ENCODE data around the gene GNL1.
"Not testable (repeated sequence)": the region's sequence is repeated elsewhere in the genome, so short reads cannot be mapped to it uniquely, and the experiment has no call there.

The GNL1 gene

GRCh38 chr6:30521952-30522351 is 34.3 kb downstream of the GNL1 start:
- DNase-seq: not testable (repeated sequence)

DNA sequence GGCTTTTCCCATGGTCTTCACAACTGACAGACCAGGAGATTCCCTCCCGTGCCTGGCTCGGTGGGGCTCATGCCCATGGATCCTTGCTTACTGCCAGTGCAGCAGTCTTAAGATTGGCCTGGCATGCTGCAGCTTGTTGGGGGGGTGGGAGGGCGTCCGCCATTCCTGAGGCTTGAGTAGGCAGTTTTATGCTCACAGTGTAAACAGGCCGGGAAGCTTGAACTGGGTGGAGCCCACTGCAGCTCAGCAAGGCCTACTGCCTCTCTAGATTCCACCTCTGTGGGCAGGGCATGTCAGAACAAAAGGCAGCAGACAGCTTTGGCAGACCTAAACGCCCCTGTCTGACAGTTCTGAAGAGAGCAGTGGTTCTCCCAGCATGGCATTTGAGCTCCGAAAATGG is 35.2 kb downstream of the GNL1 start:
- DNase-seq: not testable (repeated sequence)

GRCh38 chr6:30520522-30520921 is 35.8 kb downstream of the GNL1 start:
- DNase-seq: no peak

DNA sequence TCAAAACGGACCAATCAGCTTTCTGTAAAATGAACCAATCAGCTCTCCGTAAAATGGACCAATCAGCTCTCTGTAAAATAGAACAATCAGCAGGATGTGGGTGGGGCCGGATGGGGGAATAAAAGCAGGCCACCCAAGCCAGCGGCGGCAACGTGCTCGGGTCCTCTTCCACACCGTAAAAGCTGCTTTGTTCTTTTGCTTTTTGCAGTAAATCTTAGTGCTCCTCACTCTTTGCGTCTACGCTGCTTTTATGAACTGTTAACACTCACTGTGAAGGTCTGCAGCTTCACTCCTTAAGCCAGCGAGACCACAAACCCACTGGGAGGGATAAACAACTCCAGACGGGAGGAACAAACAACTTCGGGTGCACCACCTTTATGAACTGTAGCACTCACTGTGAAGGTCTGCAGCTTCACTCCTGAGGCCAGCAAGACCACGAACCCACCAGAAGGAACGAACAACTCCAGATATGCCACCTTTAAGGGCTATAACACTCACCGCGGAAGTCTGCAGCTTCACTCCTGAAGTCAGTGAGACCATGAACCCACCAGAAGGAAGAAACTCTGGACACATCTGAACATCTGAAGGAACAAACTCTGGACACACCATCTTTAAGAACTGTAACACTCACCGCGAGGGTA is 37.7 kb downstream of the GNL1 start:
- not testable (repeated sequence) for DNase-seq

GRCh38 chr6:30517767-30518504 is 38.4 kb downstream of the GNL1 start:
- not testable (repeated sequence) for DNase-seq

- DNase-seq: not testable (repeated sequence)
These were observed 39.6 kb downstream of the GNL1 start for GRCh38 chr6:30516754-30517076.

GRCh38 chr6:30515944-30516753 is 40.1 kb downstream of the GNL1 start:
- DNase-seq: peak; percentile 24

DNA sequence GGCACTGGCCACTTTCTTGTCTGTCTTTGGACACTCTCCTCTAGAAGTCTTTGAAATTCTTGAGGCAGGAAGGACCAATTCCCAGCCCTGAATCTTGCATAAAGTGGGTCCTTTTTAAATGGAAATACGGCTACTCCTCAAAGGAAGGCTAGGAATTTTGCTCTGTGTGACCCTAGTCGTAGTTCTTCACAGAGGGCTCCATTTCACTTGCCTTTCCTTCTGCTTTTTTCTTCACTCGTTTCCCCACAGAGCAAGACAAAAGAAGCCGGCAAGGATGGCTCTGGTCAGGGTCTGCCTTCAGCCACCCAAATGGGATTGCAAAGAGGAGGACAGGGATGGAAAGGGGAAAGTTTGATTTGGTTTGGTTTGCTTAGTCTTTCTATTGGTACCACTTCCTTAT is 41.2 kb downstream of the GNL1 start:
- DNase-seq: no peak

GRCh38 chr6:30513451-30513850 is 42.8 kb downstream of the GNL1 start:
- DNase-seq: no peak

DNA sequence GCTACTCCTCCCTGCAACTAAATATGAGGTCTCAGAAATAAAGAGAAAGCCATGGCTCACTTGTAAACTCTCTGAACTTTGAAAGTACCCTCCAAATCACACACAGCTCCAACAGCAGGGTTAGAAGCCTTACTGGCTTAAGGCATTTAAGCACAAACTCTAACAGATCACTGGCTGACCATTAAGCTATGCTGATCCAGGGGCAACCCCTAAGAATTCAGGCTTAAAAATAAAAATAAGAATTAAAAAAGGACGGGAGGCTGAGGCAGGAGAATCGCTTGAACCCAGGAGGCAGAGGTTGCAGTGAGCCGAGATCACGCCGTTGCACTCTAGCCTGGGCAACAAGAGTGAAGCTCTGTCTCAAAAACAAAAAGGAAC is 45.1 kb downstream of the GNL1 start:
- DNase-seq: no peak

DNA sequence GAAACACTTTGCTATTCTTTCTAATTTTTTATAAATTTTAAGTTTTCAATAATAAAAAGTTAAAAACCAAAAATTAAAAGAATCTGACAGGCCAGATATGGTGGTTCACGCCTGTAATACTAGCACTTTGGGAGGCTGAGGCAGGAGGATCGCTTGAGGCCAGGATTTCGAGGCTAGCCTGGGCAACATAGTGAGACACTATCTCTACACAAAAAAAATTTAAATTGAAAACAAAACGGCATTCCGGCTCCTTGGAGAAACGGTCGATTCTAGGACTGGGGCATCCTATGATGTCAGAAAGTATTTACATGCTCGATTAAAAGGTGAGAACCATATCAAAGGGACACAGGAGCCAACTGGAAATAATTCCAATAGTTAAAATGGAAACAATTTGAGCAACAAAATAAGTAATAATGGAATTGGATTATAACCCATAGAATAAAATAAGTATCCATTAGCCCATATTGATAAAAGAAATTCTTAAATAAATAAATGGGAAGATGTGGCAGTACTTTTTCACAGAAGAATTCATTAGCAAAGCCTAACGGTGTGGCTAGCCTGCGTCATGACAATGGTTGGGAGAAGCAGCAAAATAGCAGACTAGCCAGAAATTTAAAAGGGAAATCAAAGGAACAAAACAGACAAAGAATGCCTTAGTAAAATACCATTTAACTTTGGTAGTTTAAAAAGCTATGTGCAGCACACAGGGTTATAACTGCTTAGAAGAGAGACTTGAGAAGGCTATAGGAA is 45.7 kb downstream of the GNL1 start:
- DNase-seq: no peak

- no peak for DNase-seq
These were observed 47.2 kb downstream of the GNL1 start for GRCh38 chr6:30508890-30509736.

- DNase-seq: no peak
These were observed 48.2 kb downstream of the GNL1 start for GRCh38 chr6:30507849-30508827.

GRCh38 chr6:30500421-30501355 is 55.6 kb downstream of the GNL1 start:
- no peak for DNase-seq

- not testable (repeated sequence) for DNase-seq
These were observed 57.6 kb downstream of the GNL1 start for GRCh38 chr6:30498705-30499104.

- no peak for DNase-seq
These were observed 58.6 kb downstream of the GNL1 start for GRCh38 chr6:30497714-30498113.

GRCh38 chr6:30497261-30497599 is 59.1 kb downstream of the GNL1 start:
- DNase-seq: not testable (repeated sequence)

DNA sequence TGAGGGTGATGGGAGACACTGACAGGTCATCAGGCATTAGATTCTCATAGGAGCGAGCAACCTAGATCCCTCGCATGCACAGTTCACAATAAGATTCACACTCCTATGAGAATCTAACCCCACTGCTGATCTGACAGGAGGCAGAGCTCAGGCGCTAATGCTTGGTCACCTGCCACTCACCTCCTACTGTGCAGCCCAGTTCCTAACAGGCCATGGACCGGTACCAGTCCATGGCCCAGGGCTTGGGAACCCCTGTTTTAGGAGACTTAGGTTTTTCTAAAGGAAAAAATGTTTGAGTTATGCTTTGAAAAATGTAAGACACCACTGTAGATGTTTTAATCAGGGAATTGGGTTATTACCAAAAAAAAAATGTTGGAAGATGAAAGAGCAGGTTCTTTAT is 60.3 kb downstream of the GNL1 start:
- DNase-seq: no peak

GRCh38 chr6:30495060-30495459 is 61.2 kb downstream of the GNL1 start:
- not testable (repeated sequence) for DNase-seq

Measured in cortex of kidney (tissue), 1 donor.